ENCODE results near the gene IGFN1. TPM values are rescaled to one million over a fixed set of nuclear protein-coding genes. Genes with fewer than 3 reads are reported as not detected.

Gene IGFN1
- total RNA-seq, 1 experiment from 2014 or later: 4.3 TPM

DNA sequence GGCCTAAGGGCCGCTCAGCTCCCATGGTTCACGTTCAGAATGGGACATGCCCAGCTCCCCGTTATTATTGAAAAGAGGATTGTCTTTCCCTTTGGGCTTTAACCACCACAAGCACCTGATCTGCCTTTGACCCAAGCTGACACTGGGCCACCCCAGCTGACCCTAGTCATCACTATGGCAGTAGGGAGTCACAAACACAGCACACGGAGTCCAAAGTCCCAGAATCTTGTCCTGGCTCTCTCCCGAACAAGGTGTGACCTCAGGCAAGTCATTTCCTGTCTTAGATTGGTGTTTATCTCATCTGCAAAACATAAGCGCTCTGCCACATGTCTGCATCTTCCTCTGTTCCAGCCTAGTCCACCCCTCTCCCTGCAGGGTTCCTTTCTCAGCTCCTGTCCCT is 31.5 kb downstream of the IGFN1 start:
- Histone ChIP-seq H3K79me2 (ENCODE audit: low read depth) (no peaks in the 10 kb centered on the region), H2AFZ (no peak overlapping the region), H3K9me2 (ENCODE audit: insufficient read depth) (no peaks in the 10 kb centered on the region), H3K4me3 (no peak overlapping the region), H3K27me3 (ENCODE audit: insufficient read depth, low read depth) (no peaks in the 10 kb centered on the region), H3K4me1 (replicated peaks; ENCODE audit: insufficient read depth) (no peaks in the 10 kb centered on the region), H3F3A (ENCODE audit: insufficient read depth, low read depth) (no peaks in the 10 kb centered on the region), H3K27ac (no peak overlapping the region), H3K4me2 (no peak overlapping the region), H3K9me3 (ENCODE audit: insufficient read depth, low read depth) (no peaks in the 10 kb centered on the region), H4K20me1 (ENCODE audit: insufficient read depth) (no peaks in the 10 kb centered on the region), H3K36me3 (ENCODE audit: low read depth) (no peaks in the 10 kb centered on the region)
- POLR2A ChIA-PET (ENCODE audit: unreplicated experiment): no interaction called here
- no TSS peak for BruUV-seq (replicated peaks)
- intact Hi-C loops (cut with micrococcal nuclease; ENCODE audit: unreplicated experiment): loop anchor here (1.0 to 5.0 kb wide), 3 partner anchors 73 to 250 kb away; partner anchors contain the start of gene ASCL5
- DNase-seq: no peak
- TF ChIP-seq, protein P1, sequence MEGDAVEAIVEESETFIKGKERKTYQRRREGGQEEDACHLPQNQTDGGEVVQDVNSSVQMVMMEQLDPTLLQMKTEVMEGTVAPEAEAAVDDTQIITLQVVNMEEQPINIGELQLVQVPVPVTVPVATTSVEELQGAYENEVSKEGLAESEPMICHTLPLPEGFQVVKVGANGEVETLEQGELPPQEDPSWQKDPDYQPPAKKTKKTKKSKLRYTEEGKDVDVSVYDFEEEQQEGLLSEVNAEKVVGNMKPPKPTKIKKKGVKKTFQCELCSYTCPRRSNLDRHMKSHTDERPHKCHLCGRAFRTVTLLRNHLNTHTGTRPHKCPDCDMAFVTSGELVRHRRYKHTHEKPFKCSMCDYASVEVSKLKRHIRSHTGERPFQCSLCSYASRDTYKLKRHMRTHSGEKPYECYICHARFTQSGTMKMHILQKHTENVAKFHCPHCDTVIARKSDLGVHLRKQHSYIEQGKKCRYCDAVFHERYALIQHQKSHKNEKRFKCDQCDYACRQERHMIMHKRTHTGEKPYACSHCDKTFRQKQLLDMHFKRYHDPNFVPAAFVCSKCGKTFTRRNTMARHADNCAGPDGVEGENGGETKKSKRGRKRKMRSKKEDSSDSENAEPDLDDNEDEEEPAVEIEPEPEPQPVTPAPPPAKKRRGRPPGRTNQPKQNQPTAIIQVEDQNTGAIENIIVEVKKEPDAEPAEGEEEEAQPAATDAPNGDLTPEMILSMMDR (conservative IDR thresholded peaks at IDR 0.05): no peak
- no peak for TF ChIP-seq EZH2 (IDR thresholded peaks at IDR 0.05; ENCODE audit: low read depth)
- CTCF ChIA-PET: no interaction called here

DNA sequence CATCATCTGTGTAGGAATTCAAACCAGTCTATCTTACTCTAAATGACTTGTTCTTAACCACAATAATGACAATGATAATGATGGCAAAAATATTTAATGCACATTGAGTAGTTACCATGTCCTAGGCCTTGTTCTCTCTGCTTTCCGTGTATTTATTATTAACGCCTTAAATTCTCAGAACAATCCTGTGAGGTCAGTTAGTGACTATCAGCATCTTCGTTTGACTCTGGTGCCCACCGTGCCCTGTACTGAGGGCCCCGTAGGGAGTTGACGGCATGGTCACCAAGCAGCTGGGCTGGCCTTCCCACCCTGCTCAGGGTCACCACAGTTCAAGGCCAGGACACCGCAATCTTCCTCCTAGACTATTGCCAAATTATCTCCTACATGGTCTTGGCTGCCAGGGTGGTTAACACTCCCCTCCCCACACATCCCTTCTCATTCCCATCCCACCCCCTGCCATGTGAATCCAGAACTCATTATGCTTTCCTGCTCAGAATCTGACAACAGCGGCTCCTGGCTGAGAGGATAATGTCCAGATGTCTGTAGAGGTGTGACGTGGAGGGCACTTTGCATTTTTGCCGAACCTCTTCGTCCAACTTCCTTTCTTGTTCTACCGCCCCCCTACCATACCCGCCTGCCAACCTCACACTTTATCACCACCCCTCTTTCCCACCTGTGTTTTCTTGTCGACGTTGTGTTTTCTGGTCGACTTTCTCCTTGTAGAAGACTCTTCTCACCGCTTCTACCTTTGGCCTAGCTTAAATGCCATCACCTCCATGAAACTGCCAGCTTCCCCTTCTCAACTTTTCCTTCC is 33.4 kb downstream of the IGFN1 start:
- H3K9me2 ChIP-seq (ENCODE audit: insufficient read depth): no peaks in the 10 kb centered on the region
- intact Hi-C loops (cut with micrococcal nuclease; ENCODE audit: unreplicated experiment): loop anchor here (1.0 to 5.0 kb wide), 3 partner anchors 97 to 252 kb away; partner anchors contain the start of gene ASCL5
- no peaks in the 10 kb centered on the region for H4K20me1 ChIP-seq (ENCODE audit: insufficient read depth)
- no peaks in the 10 kb centered on the region for H3K9me3 ChIP-seq (ENCODE audit: insufficient read depth, low read depth)
- H3K79me2 ChIP-seq (ENCODE audit: low read depth): no peaks in the 10 kb centered on the region
- no peak for DNase-seq
- H2AFZ ChIP-seq: no peak overlapping the region
- H3K27me3 ChIP-seq (ENCODE audit: insufficient read depth, low read depth): no peaks in the 10 kb centered on the region
- ChIA-PET POLR2A (ENCODE audit: unreplicated experiment) (no interaction called here), CTCF (interaction anchor here (0.6 kb wide), 1 partner anchor 597 kb away, joined by 3 read pairs; no protein-coding TSS in a partner anchor)
- no peak overlapping the region for H3K27ac ChIP-seq
- no peak overlapping the region for H3K4me2 ChIP-seq
- H3K4me3 ChIP-seq: no peak overlapping the region
- no peaks in the 10 kb centered on the region for H3K36me3 ChIP-seq (ENCODE audit: low read depth)
- H3F3A ChIP-seq (ENCODE audit: insufficient read depth, low read depth): no peaks in the 10 kb centered on the region
- TF ChIP-seq EZH2 (IDR thresholded peaks at IDR 0.05; ENCODE audit: low read depth): no peak
- no TSS peak for BruUV-seq (replicated peaks)
- no peaks in the 10 kb centered on the region for H3K4me1 ChIP-seq (replicated peaks; ENCODE audit: insufficient read depth)

DNA sequence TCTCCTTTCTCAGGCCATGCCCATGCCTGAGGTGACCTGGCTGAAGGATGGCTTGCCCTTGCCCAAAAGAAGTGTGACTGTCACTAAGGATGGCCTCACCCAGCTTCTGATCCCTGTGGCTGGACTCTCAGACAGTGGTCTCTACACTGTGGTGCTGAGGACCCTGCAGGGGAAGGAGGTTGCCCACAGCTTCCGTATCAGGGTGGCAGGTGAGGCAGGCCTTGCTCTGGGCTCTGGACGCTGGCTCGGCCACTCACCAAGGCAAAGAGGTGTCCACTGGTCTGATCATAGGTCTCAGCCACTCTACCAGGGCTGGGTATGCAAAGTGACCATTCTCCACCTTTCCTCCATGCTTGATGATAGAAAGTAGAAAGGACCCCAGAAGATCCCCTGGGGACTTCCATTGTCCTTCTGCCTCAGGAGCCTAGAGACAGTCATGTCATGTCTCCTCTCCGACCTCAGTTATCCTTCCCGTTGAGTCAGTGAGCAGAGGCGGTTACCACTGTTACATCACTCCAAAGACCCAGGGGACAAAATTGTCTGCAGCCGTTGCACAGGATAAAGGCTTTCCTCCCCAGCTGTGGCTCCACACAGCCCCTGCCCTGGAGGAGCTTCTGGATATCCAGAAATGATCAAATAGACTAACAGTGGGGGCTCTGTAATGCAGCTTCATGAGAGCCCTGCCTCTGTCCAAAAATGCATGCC is 34.2 kb downstream of the IGFN1 start:
- TF ChIP-seq, protein P1 (conservative IDR thresholded peaks at IDR 0.05): no peak
- TF ChIP-seq EZH2 (IDR thresholded peaks at IDR 0.05; ENCODE audit: low read depth): no peak
- no TSS peak for BruUV-seq (replicated peaks)
- Histone ChIP-seq H3K4me3 (no peak overlapping the region), H3K79me2 (ENCODE audit: low read depth) (no peaks in the 10 kb centered on the region), H3K9me2 (ENCODE audit: insufficient read depth) (no peaks in the 10 kb centered on the region), H3K27ac (no peak overlapping the region), H3K4me1 (replicated peaks; ENCODE audit: insufficient read depth) (peaks cover 7% of the 10 kb centered on the region), H3K4me2 (no peak overlapping the region), H3K27me3 (ENCODE audit: insufficient read depth, low read depth) (no peaks in the 10 kb centered on the region), H3K36me3 (ENCODE audit: low read depth) (no peaks in the 10 kb centered on the region), H4K20me1 (ENCODE audit: insufficient read depth) (no peaks in the 10 kb centered on the region), H3K9me3 (ENCODE audit: insufficient read depth, low read depth) (no peaks in the 10 kb centered on the region), H2AFZ (no peak overlapping the region), H3F3A (ENCODE audit: insufficient read depth, low read depth) (no peaks in the 10 kb centered on the region; the same call in 1 of the 2 replicates)
- intact Hi-C loops (cut with micrococcal nuclease; ENCODE audit: unreplicated experiment): loop anchor here (5.0 kb wide), 2 partner anchors 98 to 253 kb away; partner anchors contain the start of gene ASCL5
- DNase-seq: no peak
- CTCF ChIA-PET: interaction anchor here (0.6 kb wide), 1 partner anchor 597 kb away, joined by 3 read pairs; no protein-coding TSS in a partner anchor
- POLR2A ChIA-PET (ENCODE audit: unreplicated experiment): no interaction called here
